Measurements from ENCODE around the gene SLC35F1.

GRCh38 chr6:118044275-118044674 is 137.2 kb downstream of the SLC35F1 start:
- TF ChIP-seq CTCF (conservative IDR thresholded peaks at IDR 0.05 in 1 of 2, IDR thresholded peaks at IDR 0.05 in 1 of 2; ENCODE audit: low read depth in 1 of 2, low read length in 2 of 2) (no peak), EZH2 (IDR thresholded peaks at IDR 0.05; ENCODE audit: low read length, missing control alignments) (no peak)
